Right lobe of liver (tissue), 4 donors: Measurements from ENCODE around the gene HDGFL3.

Experiments used
- CTCF ChIP-seq, 4 donors: fragments of 200-600 bp in 3 of 4; fragments of 450-650 bp in 1 of 4; IDR thresholded peaks; one replicate each; pipeline versions ENCODE4 v1.5.1 to v1.8.0; 2016 to 2022; ENCODE audit warnings: antibody characterized with exemption in 4 of 4, mild to moderate bottlenecking in 2 of 4
- POLR2A ChIP-seq: fragments of 450-650 bp; IDR thresholded peaks from one replicate; pipeline ENCODE4 v1.6.1; 2017; ENCODE audit warnings: antibody characterized with exemption, mild to moderate bottlenecking
- donor health status: DM: no; HTN: no; CAD: no.
- donor health status: DM: no; HTN: no; CAD: no.
- donor health status: DM: no; HTN: yes; CAD: no.

- TF ChIP-seq CTCF (IDR thresholded peaks at IDR 0.05) (no peak), POLR2A (no peak)
Measured at GRCh38 chr15:83100097-83100646, 107.5 kb downstream of the HDGFL3 start.
